Measurements from ENCODE around the gene EPB41L4B.

DNA sequence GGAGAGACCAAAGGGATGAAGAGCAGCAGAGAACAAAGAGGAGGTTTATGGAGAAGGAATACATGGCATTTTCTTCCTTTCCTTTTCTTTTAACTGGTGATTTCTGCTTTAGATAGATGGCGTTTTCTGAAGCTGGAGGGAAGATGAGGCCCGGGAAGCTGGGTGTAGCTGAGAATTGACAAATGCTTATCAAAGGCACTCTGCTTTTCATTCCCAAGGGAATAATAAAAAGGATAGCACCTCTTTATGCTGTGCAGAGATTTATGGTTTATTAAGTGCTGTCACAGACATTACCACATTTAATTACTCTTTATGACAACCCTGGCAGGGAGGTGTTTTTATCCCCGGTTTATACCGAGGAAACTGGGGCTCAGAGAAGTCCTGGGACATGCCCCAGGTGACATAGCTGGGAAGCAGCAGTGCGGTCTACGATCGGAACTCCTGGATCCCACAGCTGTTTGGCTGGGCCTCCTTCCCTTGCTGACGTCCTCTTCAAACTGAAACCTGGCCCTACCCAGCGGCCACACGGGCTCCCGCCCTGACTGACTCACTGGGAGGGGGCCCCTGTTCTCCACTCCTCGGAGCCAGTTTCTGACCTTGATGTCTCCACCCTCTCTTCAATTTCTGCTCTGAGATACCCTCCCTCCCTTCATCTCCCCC lies 8.2 kb upstream of the EPB41L4B start:
- TF ChIP-seq, protein P1, sequence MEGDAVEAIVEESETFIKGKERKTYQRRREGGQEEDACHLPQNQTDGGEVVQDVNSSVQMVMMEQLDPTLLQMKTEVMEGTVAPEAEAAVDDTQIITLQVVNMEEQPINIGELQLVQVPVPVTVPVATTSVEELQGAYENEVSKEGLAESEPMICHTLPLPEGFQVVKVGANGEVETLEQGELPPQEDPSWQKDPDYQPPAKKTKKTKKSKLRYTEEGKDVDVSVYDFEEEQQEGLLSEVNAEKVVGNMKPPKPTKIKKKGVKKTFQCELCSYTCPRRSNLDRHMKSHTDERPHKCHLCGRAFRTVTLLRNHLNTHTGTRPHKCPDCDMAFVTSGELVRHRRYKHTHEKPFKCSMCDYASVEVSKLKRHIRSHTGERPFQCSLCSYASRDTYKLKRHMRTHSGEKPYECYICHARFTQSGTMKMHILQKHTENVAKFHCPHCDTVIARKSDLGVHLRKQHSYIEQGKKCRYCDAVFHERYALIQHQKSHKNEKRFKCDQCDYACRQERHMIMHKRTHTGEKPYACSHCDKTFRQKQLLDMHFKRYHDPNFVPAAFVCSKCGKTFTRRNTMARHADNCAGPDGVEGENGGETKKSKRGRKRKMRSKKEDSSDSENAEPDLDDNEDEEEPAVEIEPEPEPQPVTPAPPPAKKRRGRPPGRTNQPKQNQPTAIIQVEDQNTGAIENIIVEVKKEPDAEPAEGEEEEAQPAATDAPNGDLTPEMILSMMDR (IDR thresholded peaks at IDR 0.05): no peak
- TF ChIP-seq POLR2A (IDR thresholded peaks at IDR 0.05): no peak
